ENCODE data around the gene ODR4. TPM values are rescaled to one million over a fixed set of nuclear protein-coding genes. Genes with fewer than 3 reads are reported as not detected.
"Not testable (repeated sequence)": the region's sequence is repeated elsewhere in the genome, so short reads cannot be mapped to it uniquely, and the experiment has no call there.

ODR4 gene
- total RNA-seq, 1 donor from 2014 or later = 14.4 TPM

- DNase-seq (ENCODE audit: low read depth) = no peak
Observed at GRCh38 chr1:186421446-186421845, 45.8 kb downstream of the ODR4 start.

GRCh38 chr1:186424539-186424938, 48.9 kb downstream of the ODR4 start:
- peak; percentile 95 for DNase-seq (ENCODE audit: low read depth)

GRCh38 chr1:186426118-186426517, 50.5 kb downstream of the ODR4 start:
- DNase-seq (ENCODE audit: low read depth) = peak; percentile 10

GRCh38 chr1:186429017-186429416, 53.4 kb downstream of the ODR4 start:
- DNase-seq (ENCODE audit: low read depth) = no peak

DNA sequence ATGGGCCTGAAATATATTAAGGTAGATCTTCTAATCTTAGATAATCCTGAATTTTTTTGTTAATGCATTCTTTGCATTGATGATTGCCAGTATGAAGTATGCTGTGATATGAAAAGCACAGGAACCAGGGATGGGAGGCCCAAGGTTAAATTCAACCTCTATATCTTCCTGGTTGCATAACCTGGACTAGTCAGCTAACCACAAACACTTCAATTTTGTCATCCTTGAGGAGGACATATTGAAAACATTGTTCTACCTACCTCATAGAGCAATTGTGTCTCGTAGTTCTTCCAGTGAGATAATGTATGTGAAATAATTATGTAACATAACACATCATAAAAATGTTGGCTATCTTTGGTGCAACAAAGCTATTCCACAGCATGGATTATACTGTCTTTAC, 59.7 kb downstream of the ODR4 start:
- DNase-seq (ENCODE audit: low read depth) = no peak

DNA sequence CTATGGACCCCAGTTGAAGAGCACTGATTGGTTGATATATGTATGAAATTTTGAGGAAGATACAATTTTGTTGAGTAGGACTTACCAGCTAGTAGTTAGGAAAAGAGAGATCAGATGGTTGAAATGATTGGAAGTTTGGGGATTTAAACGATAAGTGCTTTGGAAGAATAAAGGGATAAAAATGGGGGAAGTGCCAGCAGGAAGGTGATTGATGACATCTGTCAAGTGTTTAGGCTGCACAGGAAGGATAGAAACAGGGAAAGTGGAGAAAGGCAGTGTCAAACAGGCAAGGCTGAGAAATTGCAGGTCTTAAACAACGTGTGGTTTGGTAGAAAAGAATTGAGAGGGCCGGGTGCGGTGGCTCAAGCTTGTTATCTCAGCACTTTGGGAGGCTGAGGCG, 62.9 kb downstream of the ODR4 start:
- no peak for DNase-seq (ENCODE audit: low read depth)

DNA sequence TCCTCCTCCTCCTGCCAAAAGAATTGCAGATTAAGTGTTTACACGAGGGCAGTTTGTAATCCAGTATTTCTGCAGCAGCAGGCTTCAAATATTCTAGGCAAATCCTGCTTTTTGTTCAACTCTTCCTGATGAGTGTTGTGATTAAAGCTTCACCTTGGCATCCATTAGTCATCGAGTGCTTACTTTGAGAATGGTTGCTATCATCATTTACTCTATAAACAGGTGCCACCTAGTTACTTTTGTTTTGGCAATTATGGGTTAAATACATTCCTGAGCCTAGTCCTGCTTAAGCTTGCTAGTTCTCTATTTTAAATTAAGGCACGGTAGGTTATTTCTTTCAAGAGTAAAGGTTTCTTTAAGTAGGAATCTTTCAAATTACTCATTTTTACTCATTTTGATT, 64.9 kb downstream of the ODR4 start:
- no peak for DNase-seq (ENCODE audit: low read depth)

- no peak for DNase-seq (ENCODE audit: low read depth)
Observed at GRCh38 chr1:186442651-186443375, 67.2 kb downstream of the ODR4 start.

- DNase-seq (ENCODE audit: low read depth) = no peak
Observed at GRCh38 chr1:186443638-186444037, 68.0 kb downstream of the ODR4 start.

- DNase-seq (ENCODE audit: low read depth) = no peak
Observed at GRCh38 chr1:186446152-186446551, 70.5 kb downstream of the ODR4 start.

GRCh38 chr1:186454981-186455380, 79.3 kb downstream of the ODR4 start:
- DNase-seq (ENCODE audit: low read depth) = no peak

DNA sequence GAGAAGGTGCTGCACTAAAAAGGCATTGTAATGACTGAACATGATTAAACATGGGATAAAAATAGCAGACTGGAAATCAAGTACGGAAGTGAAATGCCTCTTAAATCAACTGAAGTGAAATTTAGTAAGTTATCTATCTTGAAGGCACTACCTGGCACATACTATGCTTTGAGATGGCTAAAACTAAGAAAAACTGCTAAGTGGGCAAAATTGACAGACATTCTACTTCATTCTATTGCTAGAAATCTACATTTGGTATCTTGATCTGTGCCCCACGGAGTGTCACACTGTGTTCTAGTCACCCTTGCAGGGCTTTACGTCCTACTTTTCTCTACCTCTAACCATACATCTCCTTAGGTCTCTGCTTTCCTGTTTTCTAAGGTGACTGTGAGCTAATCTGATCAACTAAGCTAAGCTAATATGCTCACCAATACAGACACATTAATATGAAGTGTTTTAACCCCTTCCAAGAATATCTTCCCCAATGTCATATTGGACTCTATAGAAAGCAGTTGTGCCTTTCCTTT, 81.2 kb downstream of the ODR4 start:
- no peak for DNase-seq (ENCODE audit: low read depth)

GRCh38 chr1:186459161-186459560, 83.5 kb downstream of the ODR4 start:
- DNase-seq (ENCODE audit: low read depth) = not testable (repeated sequence)

GRCh38 chr1:186461014-186461413, 85.4 kb downstream of the ODR4 start, which contains the start of gene PDC:
Gene PDC (minus strand): TSS chr1:186461114. CDS start chr1:186449459, 11,655 bp downstream.
- DNase-seq (ENCODE audit: low read depth) = no peak

GRCh38 chr1:186463511-186463910, 87.9 kb downstream of the ODR4 start:
- DNase-seq (ENCODE audit: low read depth) = no peak

DNA sequence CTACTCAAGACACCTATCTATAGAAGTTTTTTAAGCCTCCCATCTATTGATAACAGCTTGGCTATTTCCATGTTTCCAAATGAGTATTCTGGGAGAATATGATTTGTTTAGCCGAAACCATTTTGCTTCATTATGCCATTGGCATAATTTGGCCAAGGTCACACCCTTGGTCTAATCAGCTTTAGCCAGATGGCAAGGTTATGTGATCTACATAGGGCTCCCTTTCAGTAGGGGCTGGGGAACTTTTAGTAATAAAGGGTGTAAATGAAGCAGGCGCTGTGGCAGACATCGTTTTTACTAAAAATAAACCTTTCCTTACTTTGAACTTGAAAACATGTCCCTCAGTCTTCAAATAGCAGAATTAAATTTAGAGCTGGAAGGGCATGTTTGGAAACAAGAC, 88.3 kb downstream of the ODR4 start:
- no peak for DNase-seq (ENCODE audit: low read depth)

- not testable (repeated sequence) for DNase-seq (ENCODE audit: low read depth)
Observed at GRCh38 chr1:186465491-186465890, 89.9 kb downstream of the ODR4 start.

GRCh38 chr1:186465946-186466345, 90.3 kb downstream of the ODR4 start:
- DNase-seq (ENCODE audit: low read depth) = no peak

Other genes starting within 250 kb of the ODR4 start
- not detected in 2 replicates for gene PRG4, start 79.6 kb upstream of the ODR4 start, total RNA-seq
- 54.1 and 56.9 TPM in 2 replicates for gene TPR, start 585 bp upstream of the ODR4 start, total RNA-seq
- gene PDC, start 85.3 kb downstream of the ODR4 start, total RNA-seq = not detected in 2 replicates